SW480 (cell line): ENCODE data around the gene F8.

Source experiments
- DNase-seq: peaks from one replicate; pipeline ENCODE4 v3.0.0-alpha.2; 2016; ENCODE audit warnings: low spot score

F8 gene

DNA sequence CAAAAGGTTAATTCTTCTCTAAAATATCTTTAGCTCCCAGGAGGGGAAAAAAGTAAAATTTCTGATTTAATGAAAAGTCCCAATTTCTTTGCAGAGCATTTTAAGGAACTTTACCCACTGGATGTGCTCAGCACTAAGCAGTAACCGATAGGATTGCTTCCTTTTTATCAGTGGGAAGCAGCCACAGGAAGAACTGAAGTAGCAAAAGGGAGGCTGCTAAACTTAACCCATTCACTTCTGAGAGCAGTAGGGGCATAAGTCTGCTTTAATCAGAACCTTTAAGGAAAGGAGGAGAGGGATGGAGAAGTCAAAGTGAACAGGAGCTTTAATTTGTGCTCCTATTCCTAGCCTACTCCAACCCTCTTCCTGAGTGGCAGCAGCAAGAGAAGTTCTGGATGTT is at the start of gene F8:
Gene F8, minus strand, starts transcription at position 139 of the 400 bp plus-strand sequence. CDS start 171 bp downstream, outside the sequence.
- no peak for DNase-seq

DNA sequence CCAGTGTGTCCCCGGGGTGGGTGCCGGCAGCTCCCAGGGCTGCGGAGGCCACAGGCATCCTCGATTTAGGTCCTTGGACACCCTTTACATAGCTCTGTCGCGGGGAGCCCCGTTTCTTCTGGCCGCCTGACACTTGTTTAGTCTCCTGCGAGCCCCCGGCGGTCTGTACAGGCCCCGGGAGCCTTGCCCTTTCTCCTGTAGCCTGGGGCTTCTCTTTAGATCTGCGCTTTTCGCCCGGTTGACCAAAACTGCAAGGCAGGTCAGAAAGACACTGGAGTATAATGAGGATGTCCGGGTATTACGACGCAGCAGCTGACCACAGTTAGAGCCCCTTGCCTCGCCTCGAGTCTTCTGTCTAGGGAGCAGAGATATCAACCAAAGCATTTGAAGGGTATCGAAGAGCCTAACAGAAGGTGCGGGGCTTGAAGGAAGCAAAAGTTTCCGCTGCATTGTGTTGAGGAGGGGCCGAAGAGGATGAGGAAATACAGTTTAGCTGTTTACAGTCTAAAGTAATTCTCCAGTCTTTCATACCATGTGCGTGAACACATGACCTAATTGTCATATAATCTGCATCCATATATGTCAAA is 49.3 kb upstream of the F8 start:
- no peak for DNase-seq

- DNase-seq, result peak; percentile 80
These were observed 48.6 kb upstream of the F8 start, which contains the start of the genes BRCC3, CMC4 and MTCP1 for GRCh38 chrX:155070975-155071693. TSS of gene BRCC3 (plus strand) at chrX:155071508. CDS start at chrX:155071528, 20 bp downstream. TSS of gene CMC4 (minus strand) at chrX:155071136. CDS start at chrX:155064023, 7,113 bp downstream. TSS of gene MTCP1 (minus strand) at chrX:155071136. CDS start at chrX:155066010, 5,126 bp downstream.

DNA sequence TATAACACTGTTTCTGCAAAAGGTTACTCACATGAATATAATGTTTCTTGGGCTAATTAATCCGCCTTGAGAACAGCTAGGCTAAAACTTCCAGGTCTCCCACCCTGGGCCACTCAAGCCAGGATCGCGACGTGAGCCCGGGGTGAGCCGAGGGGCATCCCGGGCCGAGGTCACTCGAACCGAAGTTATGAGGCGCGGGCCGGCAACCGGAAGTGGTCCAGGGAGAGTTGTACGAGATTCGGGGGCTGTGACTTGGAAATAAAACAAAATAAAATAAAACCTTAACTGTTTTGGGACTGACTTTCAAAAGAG is 48.1 kb upstream of the F8 start:
- DNase-seq, result no peak

DNA sequence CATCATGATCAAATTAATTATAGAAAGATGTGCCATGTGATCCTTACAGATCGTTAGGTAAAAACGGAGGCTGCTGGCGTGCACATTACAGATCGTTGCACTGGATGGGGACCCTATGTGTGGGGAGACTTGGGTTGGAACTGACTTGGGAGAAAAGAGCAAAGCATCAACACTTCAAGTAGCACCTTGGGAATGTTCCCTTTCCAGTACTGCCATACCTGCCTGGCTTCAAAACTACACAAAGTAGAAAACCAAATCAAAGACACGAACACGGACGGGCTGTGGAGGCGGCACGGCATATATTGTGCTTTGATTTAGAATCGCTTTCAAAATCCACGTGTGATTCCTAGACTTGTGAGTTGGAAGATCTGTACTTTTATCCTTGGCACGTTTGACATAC is 47.5 kb upstream of the F8 start:
- peak; percentile 11 for DNase-seq

- no peak for DNase-seq
These were observed 46.9 kb upstream of the F8 start for GRCh38 chrX:155069414-155069813.

DNA sequence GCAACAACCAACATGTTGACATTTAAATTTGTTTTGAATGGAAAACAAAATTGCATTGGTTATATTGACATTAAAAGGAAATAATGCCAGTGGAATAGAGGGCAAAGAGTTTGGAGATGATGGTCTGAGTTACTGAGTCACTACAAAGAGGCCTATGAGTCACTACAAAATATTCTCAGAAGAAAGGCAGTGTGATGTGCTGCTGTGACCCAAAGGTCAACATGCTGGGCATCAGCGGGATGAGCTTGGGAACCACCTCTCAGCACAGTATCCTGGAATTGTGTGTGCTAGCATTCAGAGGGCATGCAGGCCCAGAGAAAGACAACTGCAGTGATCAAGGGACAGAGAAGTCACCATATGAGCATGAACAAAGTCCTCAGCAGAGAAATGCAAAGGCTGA is 45.6 kb upstream of the F8 start:
- DNase-seq, result peak; percentile 54

DNA sequence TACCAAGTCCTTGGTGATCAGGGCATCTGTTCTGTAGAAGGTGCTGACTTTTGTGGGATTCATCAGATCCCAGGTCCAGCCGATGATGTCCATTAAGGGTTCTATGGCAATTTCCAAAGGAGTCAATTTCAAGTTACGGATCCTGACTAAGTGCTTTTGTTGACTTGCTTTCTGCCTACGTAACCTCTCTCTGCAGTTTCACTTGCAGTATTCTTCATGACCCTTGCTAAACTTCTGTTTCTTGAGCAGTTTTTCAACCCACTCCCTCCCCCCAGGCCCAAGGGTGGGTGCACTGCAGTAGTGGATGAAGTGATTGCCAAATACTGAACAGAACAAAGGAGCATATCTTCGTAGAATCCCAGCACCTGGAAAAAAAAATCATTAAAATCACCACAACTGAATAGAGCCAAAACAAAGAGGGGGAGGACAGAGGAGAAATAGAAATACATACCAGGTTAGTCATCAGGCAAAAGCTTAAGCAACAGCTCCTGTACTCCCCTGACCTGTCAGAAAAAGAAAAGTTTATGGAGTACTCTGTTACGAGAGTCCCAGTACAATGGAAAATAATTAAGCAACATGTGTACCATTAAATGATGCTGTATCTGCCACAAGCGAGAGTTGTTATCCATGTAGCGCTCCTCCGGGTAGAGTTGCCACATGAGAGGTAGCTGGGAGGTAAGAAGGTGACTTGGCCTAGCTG is 42.7 kb upstream of the F8 start:
- DNase-seq, result no peak

- DNase-seq, result no peak
These were observed 39.2 kb upstream of the F8 start for GRCh38 chrX:155061760-155062159.

DNA sequence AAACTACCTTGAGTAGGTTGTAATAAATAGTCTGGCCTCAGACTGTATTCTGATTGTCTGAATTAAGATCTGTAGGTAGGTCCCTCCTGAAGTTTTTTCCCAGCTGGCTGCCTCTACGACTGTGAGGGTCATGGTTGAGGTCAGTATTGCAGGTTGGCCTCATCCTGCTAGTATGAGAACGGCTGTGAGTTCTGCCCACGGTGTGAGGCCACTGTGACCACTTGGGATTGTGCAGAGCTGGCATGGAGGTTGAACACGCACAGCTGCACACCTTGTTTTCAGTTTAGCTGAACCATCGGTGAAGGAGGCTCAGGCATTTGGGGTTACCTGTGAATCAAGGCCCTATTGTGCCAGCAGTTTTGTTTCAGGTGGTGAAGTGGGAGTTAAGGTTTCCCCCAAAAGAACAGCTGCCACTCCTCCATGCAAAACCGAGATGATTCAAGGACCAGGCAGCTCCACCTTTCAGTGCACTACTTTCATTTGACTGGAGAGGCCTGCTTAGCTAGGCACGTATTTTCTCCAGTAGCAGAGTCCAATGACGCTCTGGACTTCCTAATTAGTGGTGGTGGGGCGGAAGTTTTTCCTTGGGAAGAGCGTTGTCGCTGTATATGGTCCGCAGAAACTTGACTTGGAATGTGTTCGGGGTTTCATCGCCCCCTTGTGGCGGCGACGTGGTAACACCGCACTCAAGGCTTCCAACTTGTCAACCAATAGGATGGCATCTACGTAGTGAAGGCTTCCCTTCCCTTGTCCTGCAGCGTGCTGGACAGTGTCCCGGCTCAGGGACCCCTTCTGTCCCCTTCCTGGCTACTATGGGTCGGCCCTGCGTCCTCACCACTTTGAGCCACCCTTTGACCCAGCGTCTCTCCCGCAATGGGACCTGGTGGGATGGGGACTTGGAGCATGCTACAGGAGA is 34.6 kb upstream of the F8 start:
- peak; percentile 63 for DNase-seq

GRCh38 chrX:155056471-155056870 is 33.9 kb upstream of the F8 start:
- no peak for DNase-seq

GRCh38 chrX:155055494-155055893 is 33.0 kb upstream of the F8 start:
- no peak for DNase-seq

DNA sequence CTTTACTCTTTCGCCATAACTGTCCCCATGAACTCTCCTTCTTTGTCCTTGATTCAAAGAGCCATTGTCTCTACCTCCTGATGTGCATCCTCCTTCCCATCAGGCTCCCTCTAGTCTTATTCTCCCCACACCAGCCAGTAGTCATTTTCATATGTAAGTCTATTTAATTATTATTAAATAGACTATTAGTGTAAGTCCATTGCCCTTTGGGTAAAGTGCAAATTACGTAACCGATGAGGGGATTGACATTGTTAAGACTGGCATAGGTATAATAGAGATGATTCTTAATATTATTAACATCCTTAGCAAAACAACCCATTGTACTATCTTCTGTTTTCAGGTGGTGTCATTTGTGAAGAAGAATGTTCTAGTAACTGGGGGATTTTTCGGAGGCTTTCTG is 31.7 kb upstream of the F8 start:
- DNase-seq, result no peak

GRCh38 chrX:155053656-155054055 is 31.1 kb upstream of the F8 start:
- DNase-seq, result no peak

- DNase-seq, result no peak
These were observed 30.4 kb upstream of the F8 start for GRCh38 chrX:155052738-155053498.

DNA sequence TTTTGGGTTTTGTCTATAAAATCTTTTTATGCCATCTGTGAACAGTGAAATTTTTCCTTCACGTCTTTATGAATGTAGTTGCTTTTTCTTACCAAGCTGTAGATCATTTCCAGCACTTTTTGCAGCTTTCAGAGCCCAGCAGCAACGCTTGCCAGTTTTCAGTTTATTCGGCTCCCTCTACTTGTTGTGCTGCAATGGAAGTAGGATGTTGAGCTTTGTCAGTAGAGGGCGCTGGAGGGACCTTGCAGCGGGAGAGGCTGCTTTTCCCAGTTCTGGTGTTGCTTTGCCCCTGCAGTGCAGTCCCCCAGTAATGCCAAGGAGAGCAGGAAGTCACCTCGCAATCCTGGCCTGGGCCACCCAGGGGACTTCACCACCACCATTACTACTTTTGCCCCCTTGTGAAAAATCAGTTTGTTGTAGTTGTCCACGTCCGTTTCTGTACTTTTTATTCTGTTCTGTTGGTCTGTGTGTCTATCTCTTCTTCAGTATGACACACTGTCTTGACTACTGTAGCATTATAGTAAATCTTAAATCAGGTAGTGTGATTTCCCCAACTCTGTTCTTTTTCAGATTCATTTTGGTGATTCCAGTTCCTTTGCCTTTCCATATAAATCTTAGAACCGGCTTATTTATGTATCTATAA is 26.6 kb upstream of the F8 start:
- peak; percentile 40 for DNase-seq

DNA sequence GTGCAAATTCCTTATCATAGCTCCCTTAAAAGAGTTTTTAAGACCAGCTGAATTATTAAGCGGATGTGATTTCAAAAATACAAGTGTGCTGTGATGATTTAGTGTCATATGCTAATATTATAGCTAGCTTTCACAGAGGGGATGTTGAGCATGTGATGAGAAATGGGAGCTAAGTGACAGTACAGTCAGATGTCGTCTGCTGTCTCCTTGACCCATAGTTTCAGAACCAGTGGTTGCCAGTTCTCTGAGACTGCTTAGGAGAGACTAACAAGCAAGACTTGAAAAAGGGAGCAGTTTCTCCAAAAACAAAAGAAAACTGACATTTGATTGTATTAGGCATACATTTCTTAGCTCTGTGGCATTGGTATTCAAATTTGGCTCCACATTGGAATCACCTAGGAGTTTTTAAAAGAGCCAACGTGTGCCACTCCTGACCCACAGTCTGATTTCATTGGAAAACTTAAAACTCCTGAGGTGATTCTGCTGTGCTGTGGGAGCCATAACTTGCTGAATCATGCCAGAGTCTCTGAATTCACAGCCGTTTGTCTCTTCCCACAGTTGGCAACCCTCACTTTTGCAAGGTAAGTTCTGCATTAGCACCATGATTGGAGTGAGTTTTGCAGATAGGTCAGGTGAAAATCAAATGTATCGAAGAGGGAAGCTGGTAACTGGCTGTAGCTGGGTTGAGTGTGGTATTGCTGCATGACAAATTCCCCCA is 24.4 kb upstream of the F8 start:
- no peak for DNase-seq

GRCh38 chrX:155046129-155046810 is 23.7 kb upstream of the F8 start:
- no peak for DNase-seq

DNA sequence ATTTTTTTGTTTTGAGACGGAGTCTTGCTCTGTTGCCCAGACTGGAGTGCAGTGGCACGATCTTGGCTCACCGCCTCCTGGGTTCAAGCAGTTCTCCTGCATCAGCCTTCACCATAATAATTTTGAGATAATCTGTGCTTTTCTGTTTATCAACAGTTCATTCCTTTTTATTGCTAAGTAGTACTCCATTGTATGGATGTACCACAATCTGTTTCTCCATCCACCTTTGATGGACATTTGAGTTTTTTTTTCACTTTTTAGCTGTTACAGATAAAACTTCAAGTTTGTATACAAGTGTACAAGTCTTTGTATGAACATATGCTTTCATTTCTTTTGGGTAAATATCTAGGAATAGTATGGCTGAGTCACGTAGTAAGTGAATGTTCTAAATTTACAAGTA is 13.2 kb upstream of the F8 start:
- no peak for DNase-seq

DNA sequence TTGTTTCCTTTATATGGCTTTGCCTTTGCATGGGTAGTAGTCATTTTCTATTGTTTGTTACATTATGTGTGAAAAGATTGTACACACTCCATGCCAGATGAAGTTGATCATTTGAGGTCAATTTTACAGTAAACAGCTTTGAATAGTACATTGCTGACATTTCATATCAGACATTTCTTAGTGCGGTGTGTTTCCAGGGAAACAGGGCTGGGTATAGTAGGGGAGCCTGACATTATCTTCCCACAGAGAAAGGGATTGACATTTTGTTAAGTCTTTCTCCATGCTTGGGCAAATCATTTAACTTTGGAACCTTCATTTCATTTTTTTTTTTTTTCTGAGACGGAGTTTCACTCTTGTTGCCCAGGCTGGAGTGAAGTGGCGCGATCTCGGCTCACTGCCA is 9.1 kb upstream of the F8 start:
- DNase-seq, result no peak
